ENCODE measurements around the gene RNLS. TPM values are rescaled to one million over a fixed set of nuclear protein-coding genes. Genes with fewer than 3 reads are reported as not detected.
A peak's percentile ranks its signal among the peaks of the same experiment; 100 is the strongest.
"Not testable (repeated sequence)": the region's sequence is repeated elsewhere in the genome, so short reads cannot be mapped to it uniquely, and the experiment has no call there.

Gene RNLS
- total RNA-seq, 1 donor from 2014 or later, result 2.1 TPM

- Mint-ChIP-seq H3K9me3 (peaks cover 6% of the 10 kb centered on the region), H3K4me3 (no peak overlapping the region), H3K4me1 (no peaks in the 10 kb centered on the region), H3K27me3 (no peaks in the 10 kb centered on the region), H3K27ac (no peak overlapping the region), H3K36me3 (ENCODE audit: low read depth) (no peaks in the 10 kb centered on the region)
- intact Hi-C loops (cut with micrococcal nuclease), result no loop called here
- no peak for DNase-seq
Measured at GRCh38 chr10:88361995-88362807, 220.9 kb downstream of the RNLS start.

GRCh38 chr10:88361494-88361893 is 221.6 kb downstream of the RNLS start:
- Mint-ChIP-seq H3K27me3 (no peaks in the 10 kb centered on the region), H3K4me3 (no peak overlapping the region), H3K4me1 (no peaks in the 10 kb centered on the region), H3K36me3 (ENCODE audit: low read depth) (no peaks in the 10 kb centered on the region), H3K9me3 (peaks cover 7% of the 10 kb centered on the region), H3K27ac (no peak overlapping the region)
- intact Hi-C loops (cut with micrococcal nuclease), result no loop called here
- DNase-seq, result no peak

- H3K36me3 Mint-ChIP-seq (ENCODE audit: low read depth); H3K4me1 Mint-ChIP-seq; H3K4me3 Mint-ChIP-seq; H3K27ac Mint-ChIP-seq; H3K27me3 Mint-ChIP-seq; DNase-seq; intact Hi-C loops (cut with micrococcal nuclease): not testable (repeated sequence)
- peaks cover 25% of the 10 kb centered on the region for H3K9me3 Mint-ChIP-seq
Measured at GRCh38 chr10:88355750-88356149, 227.4 kb downstream of the RNLS start.

GRCh38 chr10:88347597-88348304 is 235.4 kb downstream of the RNLS start:
- Mint-ChIP-seq H3K27ac (no peak overlapping the region), H3K9me3 (peaks cover 12% of the 10 kb centered on the region), H3K27me3 (peaks cover 7% of the 10 kb centered on the region), H3K4me1 (peaks cover 3% of the 10 kb centered on the region), H3K36me3 (ENCODE audit: low read depth) (no peaks in the 10 kb centered on the region), H3K4me3 (no peak overlapping the region)
- intact Hi-C loops (cut with micrococcal nuclease), result no loop called here
- DNase-seq, result no peak

DNA sequence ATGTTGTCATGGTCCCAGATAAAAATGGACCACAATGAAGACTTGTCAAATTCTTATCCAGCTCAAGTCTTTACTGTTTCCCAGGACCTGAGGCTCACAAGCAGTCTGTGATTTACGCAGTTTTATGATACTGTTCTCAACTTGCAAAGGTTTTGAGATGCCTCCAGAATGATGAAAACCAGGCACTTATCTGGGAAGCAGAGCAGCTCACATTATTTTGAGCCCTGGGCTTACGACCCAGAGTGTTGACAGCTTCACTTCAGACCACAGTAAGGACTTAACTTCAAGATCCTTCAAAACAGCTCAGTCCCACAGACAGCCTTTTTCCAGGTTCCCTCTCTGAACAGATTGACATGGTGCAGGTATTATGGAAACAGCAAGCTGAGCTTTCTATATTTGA is 236.1 kb downstream of the RNLS start:
- peaks cover 7% of the 10 kb centered on the region for H3K27me3 Mint-ChIP-seq
- H3K4me1 Mint-ChIP-seq, result peaks cover 3% of the 10 kb centered on the region
- no peak overlapping the region for H3K4me3 Mint-ChIP-seq
- DNase-seq, result no peak
- H3K9me3 Mint-ChIP-seq, result peaks cover 8% of the 10 kb centered on the region
- intact Hi-C loops (cut with micrococcal nuclease), result no loop called here
- no peaks in the 10 kb centered on the region for H3K36me3 Mint-ChIP-seq (ENCODE audit: low read depth)
- no peak overlapping the region for H3K27ac Mint-ChIP-seq

DNA sequence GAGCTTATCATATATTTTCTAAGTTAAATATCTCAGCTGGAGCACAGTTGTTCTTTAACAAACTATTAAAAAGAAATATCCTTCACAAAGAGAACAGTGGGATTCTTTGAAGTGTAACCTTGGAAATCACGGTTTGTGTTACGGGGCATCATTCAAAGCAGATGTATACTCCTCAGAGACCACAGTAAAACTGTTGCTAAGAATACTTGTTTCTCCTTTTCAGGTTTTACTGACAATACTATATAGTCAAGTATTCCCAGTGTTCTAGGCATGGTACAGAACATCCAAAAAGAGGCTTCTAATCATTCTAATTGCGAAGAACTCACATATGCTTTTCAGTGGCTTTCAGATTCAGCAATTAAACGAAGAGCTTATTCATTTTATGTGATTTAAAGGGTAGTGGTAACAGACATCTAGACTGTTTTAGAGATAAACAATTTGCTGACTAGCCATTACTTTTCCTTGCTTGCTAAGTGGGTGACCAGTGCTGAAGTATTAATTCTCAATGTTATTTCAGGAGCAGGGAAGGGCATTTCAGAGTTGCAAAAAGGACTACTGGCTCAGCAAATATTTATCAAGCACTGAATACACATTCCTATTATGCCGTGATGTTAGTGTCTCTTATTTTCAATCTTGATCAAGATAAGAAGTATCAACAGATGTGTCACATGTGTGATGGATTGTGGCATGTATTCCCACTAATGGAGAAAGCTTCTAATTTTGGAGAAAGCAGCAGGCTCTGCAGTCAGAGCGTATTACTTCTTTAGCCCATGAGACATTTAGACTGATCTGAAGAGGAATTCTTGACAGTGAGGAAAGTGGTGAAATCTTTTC is 236.8 kb downstream of the RNLS start:
- no peak overlapping the region for H3K4me3 Mint-ChIP-seq
- H3K4me1 Mint-ChIP-seq, result peaks cover 3% of the 10 kb centered on the region
- DNase-seq, result no peak
- peaks cover 7% of the 10 kb centered on the region for H3K27me3 Mint-ChIP-seq
- no peak overlapping the region for H3K27ac Mint-ChIP-seq
- H3K9me3 Mint-ChIP-seq, result peaks cover 8% of the 10 kb centered on the region
- intact Hi-C loops (cut with micrococcal nuclease), result no loop called here
- H3K36me3 Mint-ChIP-seq (ENCODE audit: low read depth), result no peaks in the 10 kb centered on the region

GRCh38 chr10:88343761-88344484 is 239.2 kb downstream of the RNLS start:
- peaks cover 2% of the 10 kb centered on the region for H3K36me3 Mint-ChIP-seq (ENCODE audit: low read depth)
- no peak for DNase-seq
- intact Hi-C loops (cut with micrococcal nuclease), result no loop called here

GRCh38 chr10:88342733-88343310 is 240.3 kb downstream of the RNLS start:
- H3K4me1 Mint-ChIP-seq, result peaks cover 2% of the 10 kb centered on the region
- H3K36me3 Mint-ChIP-seq (ENCODE audit: low read depth), result peaks cover 3% of the 10 kb centered on the region
- H3K27me3 Mint-ChIP-seq, result peaks cover 7% of the 10 kb centered on the region
- no peak overlapping the region for H3K4me3 Mint-ChIP-seq
- no peak for DNase-seq
- H3K27ac Mint-ChIP-seq, result no peak overlapping the region
- intact Hi-C loops (cut with micrococcal nuclease), result no loop called here
- H3K9me3 Mint-ChIP-seq, result peaks cover 11% of the 10 kb centered on the region

More at GRCh38 chr10:88343761-88344484, 239.2 kb downstream of the RNLS start:
- H3K27me3 Mint-ChIP-seq, result peaks cover 7% of the 10 kb centered on the region
- H3K4me1 Mint-ChIP-seq, result peaks cover 2% of the 10 kb centered on the region
- H3K27ac Mint-ChIP-seq, result no peak overlapping the region
- H3K9me3 Mint-ChIP-seq, result peaks cover 9% of the 10 kb centered on the region
- H3K4me3 Mint-ChIP-seq, result no peak overlapping the region

DNA sequence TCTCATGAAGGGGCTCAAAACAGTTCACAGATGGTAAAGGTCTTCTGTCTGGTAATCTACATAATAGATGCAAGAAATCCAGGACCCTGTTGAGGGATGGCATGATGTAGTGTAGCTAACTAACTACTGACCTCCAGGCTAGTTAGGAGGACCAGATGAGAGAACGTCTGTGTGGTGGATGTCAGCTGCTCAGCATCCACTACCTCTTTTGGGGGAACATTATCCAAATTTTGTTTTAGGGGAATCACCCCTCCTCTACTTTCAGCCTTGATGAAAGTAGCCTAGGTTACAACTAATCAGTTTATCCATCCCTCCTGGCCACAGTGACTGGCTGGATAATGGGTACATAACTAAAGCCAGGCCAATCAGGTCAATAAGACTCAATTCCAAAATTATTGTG is 246.0 kb downstream of the RNLS start:
- no peak overlapping the region for H3K4me3 Mint-ChIP-seq
- intact Hi-C loops (cut with micrococcal nuclease), result no loop called here
- peaks cover 11% of the 10 kb centered on the region for H3K9me3 Mint-ChIP-seq
- peaks cover 2% of the 10 kb centered on the region for H3K27me3 Mint-ChIP-seq
- DNase-seq, result peak; percentile 30
- H3K36me3 Mint-ChIP-seq (ENCODE audit: low read depth), result peaks cover 3% of the 10 kb centered on the region
- no peak overlapping the region for H3K27ac Mint-ChIP-seq
- peaks cover 6% of the 10 kb centered on the region for H3K4me1 Mint-ChIP-seq

- Mint-ChIP-seq H3K9me3 (peaks cover 11% of the 10 kb centered on the region), H3K36me3 (ENCODE audit: low read depth) (peaks cover 3% of the 10 kb centered on the region), H3K27ac (no peak overlapping the region), H3K27me3 (peaks cover 2% of the 10 kb centered on the region), H3K4me1 (peaks cover 6% of the 10 kb centered on the region), H3K4me3 (no peak overlapping the region)
- DNase-seq, result no peak
- intact Hi-C loops (cut with micrococcal nuclease), result no loop called here
Measured at GRCh38 chr10:88336334-88336733, 246.8 kb downstream of the RNLS start.

DNA sequence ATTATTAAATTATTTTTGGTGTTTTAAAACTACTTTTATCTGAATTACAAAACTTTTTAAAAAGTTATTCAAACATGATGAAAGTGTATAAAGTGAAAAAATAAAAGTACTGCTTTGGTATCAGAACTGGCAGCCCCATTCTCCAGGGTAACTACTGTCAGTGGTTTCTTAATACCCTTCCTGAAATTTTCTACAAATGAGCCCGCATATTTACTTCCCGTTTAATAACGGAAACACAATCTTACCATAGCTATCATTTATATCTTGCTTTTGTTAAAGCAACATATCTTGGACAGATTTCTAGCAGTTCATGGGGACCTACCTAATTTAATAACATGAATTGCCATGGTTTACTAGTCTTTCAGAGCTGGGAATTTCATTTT is 249.9 kb downstream of the RNLS start:
- peaks cover 6% of the 10 kb centered on the region for H3K9me3 Mint-ChIP-seq
- H3K27ac Mint-ChIP-seq, result no peak overlapping the region
- DNase-seq, result no peak
- H3K36me3 Mint-ChIP-seq (ENCODE audit: low read depth), result peaks cover 1% of the 10 kb centered on the region
- intact Hi-C loops (cut with micrococcal nuclease), result no loop called here
- H3K4me1 Mint-ChIP-seq, result peaks cover 6% of the 10 kb centered on the region
- H3K27me3 Mint-ChIP-seq, result peaks cover 2% of the 10 kb centered on the region
- H3K4me3 Mint-ChIP-seq, result no peak overlapping the region

GRCh38 chr10:88332503-88333247 is 250.4 kb downstream of the RNLS start:
- peak; percentile 10 for DNase-seq
- H3K27me3 Mint-ChIP-seq, result peaks cover 2% of the 10 kb centered on the region
- no peak overlapping the region for H3K27ac Mint-ChIP-seq
- intact Hi-C loops (cut with micrococcal nuclease), result no loop called here
- peaks cover 3% of the 10 kb centered on the region for H3K9me3 Mint-ChIP-seq
- no peak overlapping the region for H3K4me3 Mint-ChIP-seq
- H3K4me1 Mint-ChIP-seq, result peaks cover 6% of the 10 kb centered on the region
- H3K36me3 Mint-ChIP-seq (ENCODE audit: low read depth), result peaks cover 1% of the 10 kb centered on the region
